Osteocyte (in vitro differentiated cells): Measurements from ENCODE around the gene COPA. TPM values are rescaled to one million over a fixed set of nuclear protein-coding genes. Genes with fewer than 3 reads are reported as not detected.

Experiments used
- DNase-seq: peaks from one replicate; pipeline ENCODE4 v3.0.0; 2021; ENCODE audit warnings: mixed read lengths; ENCODE audit not compliant: unreplicated experiment; ENCODE audit errors: extremely low spot score
- H3K27ac Mint-ChIP-seq: one replicate; pipeline ENCODE4 v1.8.0; 2021; ENCODE audit warnings: mild to moderate bottlenecking, mixed read lengths; ENCODE audit not compliant: unreplicated experiment
- H3K27me3 Mint-ChIP-seq: one replicate; pipeline ENCODE4 v1.8.0; 2021; ENCODE audit warnings: mixed read lengths; ENCODE audit not compliant: unreplicated experiment
- H3K36me3 Mint-ChIP-seq: one replicate; pipeline ENCODE4 v1.8.0; 2021; ENCODE audit warnings: mixed read lengths; ENCODE audit not compliant: unreplicated experiment
- H3K4me1 Mint-ChIP-seq: one replicate; pipeline ENCODE4 v1.8.0; 2021; ENCODE audit warnings: mixed read lengths; ENCODE audit not compliant: unreplicated experiment
- H3K4me3 Mint-ChIP-seq: one replicate; pipeline ENCODE4 v1.8.0; 2021; ENCODE audit warnings: mild to moderate bottlenecking, moderate library complexity, mixed read lengths; ENCODE audit not compliant: unreplicated experiment
- H3K9me3 Mint-ChIP-seq: one replicate; pipeline ENCODE4 v1.8.0; 2021; ENCODE audit warnings: mixed read lengths; ENCODE audit not compliant: unreplicated experiment
- CTCF ChIP-seq: fragments of 200-600 bp; sonication (generic); IDR thresholded peaks from 2 replicates; pipeline ENCODE4 v1.5.0; 2021; ENCODE audit warnings: antibody characterized with exemption, mild to moderate bottlenecking, moderate library complexity
- total RNA-seq: library from RNA; stranded (reverse); gene quantifications from 2 replicates; pipeline ENCODE4 v1.2.1, GENCODE V29; 2021

Gene COPA
- total RNA-seq, 1 donor from 2014 or later: 241 TPM

GRCh38 chr1:160362168-160362957 is 19.3 kb upstream of the COPA start:
- no peaks in the 10 kb centered on the region for H3K27me3 Mint-ChIP-seq
- no peak overlapping the region for H3K4me3 Mint-ChIP-seq
- no peaks in the 10 kb centered on the region for H3K9me3 Mint-ChIP-seq
- TF ChIP-seq CTCF: no peak
- peaks cover 9% of the 10 kb centered on the region for H3K4me1 Mint-ChIP-seq
- H3K36me3 Mint-ChIP-seq: peaks cover 21% of the 10 kb centered on the region
- H3K27ac Mint-ChIP-seq: peak overlapping the region; percentile 39
- DNase-seq: peak; percentile 56

- no peak for TF ChIP-seq CTCF
- H3K36me3 Mint-ChIP-seq: peaks cover 26% of the 10 kb centered on the region
- no peaks in the 10 kb centered on the region for H3K9me3 Mint-ChIP-seq
- H3K27ac Mint-ChIP-seq: no peak overlapping the region
- no peaks in the 10 kb centered on the region for H3K27me3 Mint-ChIP-seq
- no peak overlapping the region for H3K4me3 Mint-ChIP-seq
- H3K4me1 Mint-ChIP-seq: peaks cover 9% of the 10 kb centered on the region
- DNase-seq: no peak
Observed at GRCh38 chr1:160361814-160362167, 18.7 kb upstream of the COPA start.

GRCh38 chr1:160361199-160361598 is 18.1 kb upstream of the COPA start:
- no peak overlapping the region for H3K4me3 Mint-ChIP-seq
- no peaks in the 10 kb centered on the region for H3K9me3 Mint-ChIP-seq
- no peaks in the 10 kb centered on the region for H3K27me3 Mint-ChIP-seq
- peak; percentile 60 for DNase-seq
- H3K36me3 Mint-ChIP-seq: peaks cover 31% of the 10 kb centered on the region
- H3K27ac Mint-ChIP-seq: no peak overlapping the region
- H3K4me1 Mint-ChIP-seq: peaks cover 9% of the 10 kb centered on the region
- TF ChIP-seq CTCF: no peak

DNA sequence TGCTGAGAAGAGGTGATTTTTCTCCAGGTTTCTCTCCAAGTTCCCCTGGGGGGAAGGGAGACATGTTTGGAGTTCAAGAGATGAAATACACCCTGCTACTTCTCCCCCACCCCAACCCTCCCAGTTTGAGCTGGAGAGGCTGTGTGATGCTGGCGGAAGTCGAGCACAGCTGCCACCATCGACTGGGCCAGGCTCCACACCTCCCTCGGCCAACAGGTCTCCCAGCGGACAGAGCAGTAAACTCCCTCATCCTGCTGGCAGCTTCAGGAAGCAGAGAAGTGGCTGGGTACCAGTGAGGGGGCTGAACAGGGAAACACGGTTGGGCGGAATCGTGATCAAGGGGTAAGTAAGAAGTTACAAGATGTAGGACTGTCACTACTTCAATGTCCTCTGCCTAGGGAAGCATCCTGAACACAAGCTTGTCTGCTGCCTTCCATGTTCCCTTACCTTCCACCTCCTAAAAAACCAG is 17.2 kb upstream of the COPA start:
- peak; percentile 54 for DNase-seq
- no peak for TF ChIP-seq CTCF
- peaks cover 38% of the 10 kb centered on the region for H3K36me3 Mint-ChIP-seq
- H3K4me3 Mint-ChIP-seq: no peak overlapping the region
- H3K27me3 Mint-ChIP-seq: no peaks in the 10 kb centered on the region
- H3K9me3 Mint-ChIP-seq: no peaks in the 10 kb centered on the region
- no peak overlapping the region for H3K27ac Mint-ChIP-seq
- H3K4me1 Mint-ChIP-seq: peaks cover 9% of the 10 kb centered on the region

DNA sequence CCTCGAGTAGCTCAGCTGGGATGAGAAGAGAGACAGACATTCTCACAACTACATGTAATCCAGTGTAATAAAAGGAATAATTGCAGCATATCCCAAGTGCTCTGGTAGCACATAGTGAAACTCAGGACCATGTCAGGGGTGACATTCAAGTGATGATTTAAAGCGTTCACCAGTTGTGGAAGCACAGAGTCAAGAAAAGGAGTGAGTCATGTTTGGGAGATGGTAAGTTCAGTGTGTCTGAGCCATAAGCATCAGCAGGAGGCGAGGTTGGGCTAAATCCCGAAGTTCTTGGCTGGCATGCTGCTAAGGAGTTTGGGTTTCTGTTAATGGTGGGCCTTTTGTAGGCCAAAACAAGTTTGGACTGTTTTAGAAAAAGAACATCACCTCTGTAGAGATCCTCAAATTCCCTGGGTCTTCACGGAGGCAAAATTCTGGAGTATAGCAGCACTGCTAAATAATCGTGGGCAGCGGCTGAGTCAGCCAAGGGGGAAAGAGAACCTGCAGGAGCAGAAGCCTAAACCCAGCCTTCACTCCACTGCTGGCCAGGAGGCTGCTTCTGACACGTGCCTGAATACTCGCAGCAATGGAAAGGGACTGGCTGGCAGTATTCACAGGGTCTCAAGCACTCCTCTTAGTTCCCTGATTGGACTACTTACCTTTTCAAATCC is 16.6 kb upstream of the COPA start:
- Mint-ChIP-seq H3K4me1 (peaks cover 9% of the 10 kb centered on the region), H3K27me3 (no peaks in the 10 kb centered on the region), H3K36me3 (peaks cover 41% of the 10 kb centered on the region), H3K4me3 (no peak overlapping the region), H3K27ac (no peak overlapping the region), H3K9me3 (no peaks in the 10 kb centered on the region)
- no peak for TF ChIP-seq CTCF
- DNase-seq: no peak
